ACHN (cell line): ENCODE measurements around the gene EVL.

Source experiments
- DNase-seq: peaks from one replicate; pipeline ENCODE4 v3.0.0-alpha.2; 2015
- in situ Hi-C: cut with HindIII; loops from 2 replicates; pipeline ENCODE4 v1.10.0; 2017; ENCODE audit warnings: low sequenced_read_pairs, low pct_ligation_motif_present, low pct_unique_long_range_greater_than_20kb

The EVL gene

DNA sequence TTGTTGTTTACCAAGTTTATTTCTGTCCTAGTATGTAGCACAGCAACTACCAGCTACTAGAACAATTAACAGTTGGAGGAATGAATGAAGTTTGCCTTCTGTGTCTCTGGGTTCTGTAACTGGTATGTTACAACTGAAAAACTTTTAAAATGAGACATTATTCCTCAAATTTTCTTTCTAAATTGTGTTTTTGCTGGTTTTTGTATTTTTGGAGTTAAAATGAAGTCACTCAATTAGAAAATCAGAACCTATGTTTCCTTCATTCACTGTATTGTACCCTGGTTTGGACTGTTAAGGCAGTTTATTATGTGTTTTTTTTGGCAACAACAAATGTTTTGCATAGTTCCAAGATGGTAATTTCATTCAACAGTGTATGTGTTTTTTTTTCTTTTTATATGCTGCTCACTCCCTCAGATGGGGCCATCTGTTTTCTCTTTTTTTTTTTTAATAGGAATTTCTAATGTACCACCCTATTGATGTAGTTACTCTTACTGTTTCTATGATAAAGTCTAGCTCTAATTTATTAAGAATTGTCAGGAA, 30.2 kb upstream of the EVL start:
- DNase-seq = no peak
- in situ Hi-C loops = no loop called here

DNA sequence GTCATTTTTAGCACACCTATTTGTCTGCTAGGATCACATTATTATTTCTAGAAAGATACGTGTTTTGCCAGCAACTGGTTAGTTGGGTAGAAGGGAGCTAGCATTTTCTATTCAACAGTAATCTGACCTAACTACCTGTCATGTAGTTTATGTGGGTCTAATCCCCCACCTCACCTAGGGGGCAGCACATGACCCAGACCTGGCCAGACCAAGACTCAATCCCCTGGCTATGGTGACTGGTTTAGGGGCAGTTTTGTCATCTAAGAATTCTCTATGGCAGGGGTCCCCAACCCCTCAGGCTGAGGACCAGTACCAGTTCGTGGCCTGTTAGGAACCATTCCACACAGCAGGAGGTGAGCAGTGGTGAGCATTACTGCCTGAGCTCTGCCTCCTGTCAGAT, 29.5 kb upstream of the EVL start:
- in situ Hi-C loops = no loop called here
- no peak for DNase-seq

DNA sequence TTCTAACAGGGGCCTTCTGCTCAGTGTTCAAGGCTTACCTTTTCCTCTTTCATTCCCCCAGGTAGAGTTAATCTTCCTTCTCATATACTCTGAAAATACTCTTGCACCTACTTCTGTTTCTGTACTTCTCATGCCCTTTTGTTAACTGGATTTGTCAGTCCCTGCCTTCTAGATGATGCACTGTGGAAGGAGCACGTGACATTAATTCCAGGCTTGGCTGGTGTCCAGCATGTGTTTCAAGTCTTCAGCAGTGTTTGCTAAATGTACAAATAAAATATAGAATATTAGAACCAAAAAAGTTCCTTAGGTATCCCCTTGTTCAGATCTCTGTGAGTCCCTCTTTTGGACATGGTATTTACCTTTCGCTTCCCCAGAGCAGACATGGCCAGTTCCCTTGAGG, 27.9 kb upstream of the EVL start:
- no peak for DNase-seq
- in situ Hi-C loops = no loop called here

DNA sequence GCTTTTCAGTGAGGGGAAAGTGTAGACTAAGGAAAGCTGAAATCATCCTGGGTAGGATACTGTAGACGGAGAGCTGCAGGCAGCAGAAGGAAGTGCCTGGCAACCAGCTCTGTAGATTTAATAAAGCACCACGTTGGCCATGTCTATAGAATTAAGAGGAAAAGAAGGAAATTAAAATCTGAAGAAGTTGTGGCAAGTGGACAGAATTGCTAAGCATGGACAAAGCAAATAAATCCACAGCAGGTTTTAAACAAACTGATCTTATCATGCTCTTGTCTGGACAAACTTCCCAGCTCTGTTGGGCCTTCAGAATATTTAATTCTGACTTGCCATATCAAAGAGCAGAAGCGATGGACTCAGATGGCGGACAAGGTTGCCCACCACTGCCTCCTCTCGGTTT, 27.2 kb upstream of the EVL start:
- in situ Hi-C loops = no loop called here
- no peak for DNase-seq

DNA sequence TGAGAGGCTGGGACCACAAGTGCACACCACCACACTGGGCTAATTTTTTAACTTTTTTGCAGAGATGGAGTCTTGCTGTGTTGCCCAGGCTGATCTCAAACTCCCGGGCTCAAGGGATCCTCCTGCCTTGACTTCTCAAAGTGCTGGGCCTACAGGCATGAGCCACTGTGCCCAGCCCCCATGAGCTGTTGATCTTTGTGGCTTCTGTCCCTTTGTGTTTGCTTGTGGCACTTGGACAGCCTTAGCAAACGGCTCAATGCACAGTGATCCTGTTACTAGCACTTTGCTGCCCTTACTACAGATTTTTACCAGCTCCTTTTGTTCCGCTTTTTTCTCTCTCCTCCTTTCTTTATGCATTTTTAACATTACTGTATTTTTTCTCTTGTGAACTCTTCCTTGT, 25.3 kb upstream of the EVL start:
- no peak for DNase-seq
- in situ Hi-C loops = no loop called here

DNA sequence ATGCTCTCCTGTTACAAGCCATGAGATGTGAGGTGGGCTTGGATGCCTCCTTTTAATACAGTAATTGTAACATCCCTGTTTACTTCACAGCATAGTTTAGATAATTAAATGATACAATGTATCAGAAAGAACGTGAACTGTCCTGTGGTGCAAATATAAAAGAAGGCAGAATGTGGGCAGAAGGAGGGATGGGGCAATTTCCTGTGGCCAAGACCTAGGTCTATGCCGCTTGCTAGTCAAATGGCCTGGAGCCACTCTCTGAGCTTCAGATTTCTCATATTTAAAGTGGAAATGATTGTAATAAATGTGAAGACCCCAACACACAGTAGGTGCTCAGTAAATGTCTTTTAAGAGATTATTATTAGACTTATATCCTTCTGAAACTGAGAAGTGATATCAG, 24.0 kb upstream of the EVL start:
- no peak for DNase-seq

DNA sequence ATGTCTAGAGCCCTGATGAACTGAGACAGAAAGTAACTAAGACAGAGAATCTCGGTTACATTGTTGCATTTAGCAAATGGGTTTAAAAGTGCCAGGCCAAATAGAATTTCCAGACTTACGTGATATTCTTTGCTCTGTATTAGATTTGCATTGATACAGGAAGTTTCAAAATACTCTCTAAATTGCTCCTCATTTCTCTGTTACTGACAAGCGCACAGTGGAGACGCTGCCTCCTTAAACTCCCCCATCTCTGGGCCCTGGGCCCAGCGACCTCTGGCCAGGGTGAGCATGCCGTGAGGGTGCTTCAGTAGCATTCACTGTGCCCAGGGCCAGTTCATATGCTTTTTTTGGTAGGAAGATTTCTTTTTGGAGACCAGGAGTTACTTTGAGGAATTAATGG, 22.9 kb upstream of the EVL start:
- in situ Hi-C loops = no loop called here
- no peak for DNase-seq

More for the DNA sequence above, 24.0 kb upstream of the EVL start:
- in situ Hi-C loops = no loop called here

DNA sequence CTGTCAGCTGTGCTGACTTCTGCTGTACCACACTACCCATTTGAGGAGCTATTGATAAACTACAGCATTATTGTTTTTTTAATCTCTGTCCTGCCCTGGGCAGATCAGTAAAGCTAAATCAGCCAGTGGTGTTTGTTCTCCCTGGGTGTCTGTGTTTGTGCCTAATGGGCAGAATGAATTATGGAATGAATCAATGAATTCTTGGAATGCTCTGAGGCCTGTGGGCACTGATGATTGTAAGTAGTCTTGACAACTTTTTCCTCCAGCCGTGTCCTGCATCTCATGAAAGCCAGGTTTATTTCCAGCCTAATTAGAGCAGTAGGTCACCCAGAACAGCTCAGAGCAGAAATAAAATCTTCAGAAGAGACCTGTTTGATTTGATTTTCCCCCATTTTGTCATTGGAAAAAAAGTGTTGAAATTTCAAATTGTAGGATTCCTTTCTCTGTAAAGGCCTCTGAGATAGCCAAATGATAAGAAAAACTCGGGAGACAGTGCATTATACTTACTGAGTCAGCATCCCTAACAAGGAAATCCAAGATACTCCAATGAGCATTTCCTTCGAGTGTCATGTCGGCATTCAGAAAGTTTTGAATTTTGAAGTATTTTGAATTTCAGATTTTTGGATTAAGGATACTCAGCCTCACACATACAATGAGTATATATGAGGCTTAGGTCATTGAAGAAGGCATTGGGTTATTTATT, 19.4 kb upstream of the EVL start:
- DNase-seq = no peak
- in situ Hi-C loops = no loop called here

DNA sequence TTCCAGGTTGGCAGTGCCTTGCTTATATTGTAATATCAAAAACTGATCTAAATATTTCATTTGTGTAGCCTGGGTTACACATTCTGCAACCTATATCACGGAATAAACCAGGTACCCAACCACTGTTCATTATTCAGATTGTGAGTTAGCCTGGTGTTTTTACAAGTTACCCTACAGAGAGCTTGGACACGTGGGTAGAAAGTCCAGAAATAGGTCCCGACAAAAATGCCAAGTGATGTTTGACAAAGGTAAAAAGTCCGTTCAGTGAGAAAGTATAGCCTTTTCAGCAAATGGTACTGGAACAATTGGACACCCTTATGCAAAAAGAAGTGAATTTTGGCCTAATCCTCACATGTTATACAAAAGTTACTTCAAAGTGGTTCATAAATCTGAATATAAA, 17.6 kb upstream of the EVL start:
- DNase-seq = no peak
- in situ Hi-C loops = no loop called here

DNA sequence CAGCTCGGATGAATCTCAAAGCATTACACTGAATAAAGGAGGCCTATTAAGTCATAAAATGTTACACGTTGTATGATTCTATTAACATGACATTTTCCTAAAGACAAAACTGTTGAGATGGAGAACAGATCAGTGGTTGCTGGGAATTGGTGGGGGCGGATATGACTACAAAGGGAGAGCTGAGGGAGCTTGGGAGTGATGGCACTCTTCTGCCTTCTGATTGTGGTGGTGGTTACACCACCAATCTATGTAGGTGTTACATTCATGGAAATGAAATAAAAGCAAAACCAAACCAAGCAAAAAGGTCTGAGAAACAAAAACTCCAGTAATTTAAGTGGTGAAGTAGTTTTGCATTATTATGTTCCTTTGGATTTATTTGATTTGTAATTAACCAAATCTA, 16.4 kb upstream of the EVL start:
- in situ Hi-C loops = no loop called here
- DNase-seq = no peak

DNA sequence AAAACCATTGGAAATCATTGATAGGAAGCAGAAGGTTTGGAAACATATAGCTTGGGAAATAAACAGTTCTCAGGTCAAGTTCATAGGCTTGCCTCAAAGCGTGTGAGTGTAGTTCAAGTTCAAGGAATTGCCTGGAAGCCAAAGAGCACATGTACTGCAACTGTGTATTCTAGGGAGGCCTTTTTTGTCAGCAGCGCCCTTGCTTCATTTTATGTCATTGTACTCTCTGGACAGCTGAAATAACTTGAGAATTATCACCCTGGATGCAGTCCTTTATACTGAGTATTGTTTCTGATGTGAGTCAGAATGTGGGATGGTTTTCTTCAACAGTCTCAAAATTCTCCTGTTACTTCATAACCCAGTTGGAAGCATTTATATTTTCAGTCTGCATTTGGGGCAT, 16.0 kb upstream of the EVL start:
- in situ Hi-C loops = no loop called here
- no peak for DNase-seq

DNA sequence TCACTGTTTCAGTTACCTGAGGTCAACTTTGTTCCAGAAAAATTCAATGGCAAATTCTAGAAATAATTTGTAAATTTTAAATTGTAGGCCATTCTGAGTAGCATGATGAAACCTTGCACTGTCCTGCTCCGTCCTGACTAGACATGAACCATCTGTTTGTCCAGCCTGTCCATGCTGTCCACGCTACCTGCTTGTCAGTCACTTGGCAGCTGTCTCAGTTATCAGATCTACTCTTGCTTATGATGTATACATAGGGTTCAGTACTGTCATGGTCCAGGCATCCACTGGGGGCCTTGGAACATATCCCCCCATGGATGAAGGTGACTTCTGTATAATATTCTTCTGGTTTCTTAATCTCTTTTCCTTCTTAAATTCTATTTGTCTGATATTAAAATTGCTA, 14.1 kb upstream of the EVL start:
- in situ Hi-C loops = no loop called here
- no peak for DNase-seq

DNA sequence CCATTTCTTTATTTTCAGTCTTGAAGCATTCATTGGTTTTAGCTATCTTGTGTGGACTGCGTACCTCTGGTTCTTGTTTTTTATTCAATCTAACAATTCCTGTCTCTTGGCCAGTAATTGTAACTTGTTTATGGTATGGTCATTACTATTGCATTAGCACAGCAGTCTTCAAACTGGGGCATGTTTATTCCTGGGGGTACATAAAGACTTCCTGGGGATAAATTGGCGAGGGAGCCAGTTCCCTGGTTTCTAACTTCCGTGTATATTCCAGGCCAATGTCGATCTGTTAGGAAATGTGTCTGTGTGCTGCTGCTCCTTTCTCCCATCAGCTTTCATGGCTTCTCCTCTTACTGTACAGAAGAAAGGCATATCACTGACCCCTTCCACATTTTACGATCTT, 13.7 kb upstream of the EVL start:
- in situ Hi-C loops = no loop called here
- no peak for DNase-seq

DNA sequence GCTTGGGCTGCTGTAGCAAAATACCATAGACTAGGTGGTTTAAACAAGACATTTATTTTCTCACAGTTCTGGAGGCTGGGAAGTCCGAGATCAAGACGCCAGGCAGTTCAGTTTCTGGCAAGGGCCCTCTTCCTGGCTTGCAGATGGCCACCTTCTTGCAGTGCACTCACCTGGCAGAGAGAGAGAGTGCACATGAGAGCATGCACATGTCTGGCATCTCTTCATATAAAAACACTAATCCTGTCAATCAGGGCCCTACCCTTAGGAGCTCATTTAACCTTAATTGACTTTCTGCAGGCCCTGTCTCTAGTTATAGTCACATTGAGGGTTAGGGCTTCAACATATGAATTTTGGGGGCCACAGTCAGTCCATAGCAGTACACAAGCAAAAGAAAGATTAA, 12.4 kb upstream of the EVL start:
- in situ Hi-C loops = no loop called here
- DNase-seq = no peak

DNA sequence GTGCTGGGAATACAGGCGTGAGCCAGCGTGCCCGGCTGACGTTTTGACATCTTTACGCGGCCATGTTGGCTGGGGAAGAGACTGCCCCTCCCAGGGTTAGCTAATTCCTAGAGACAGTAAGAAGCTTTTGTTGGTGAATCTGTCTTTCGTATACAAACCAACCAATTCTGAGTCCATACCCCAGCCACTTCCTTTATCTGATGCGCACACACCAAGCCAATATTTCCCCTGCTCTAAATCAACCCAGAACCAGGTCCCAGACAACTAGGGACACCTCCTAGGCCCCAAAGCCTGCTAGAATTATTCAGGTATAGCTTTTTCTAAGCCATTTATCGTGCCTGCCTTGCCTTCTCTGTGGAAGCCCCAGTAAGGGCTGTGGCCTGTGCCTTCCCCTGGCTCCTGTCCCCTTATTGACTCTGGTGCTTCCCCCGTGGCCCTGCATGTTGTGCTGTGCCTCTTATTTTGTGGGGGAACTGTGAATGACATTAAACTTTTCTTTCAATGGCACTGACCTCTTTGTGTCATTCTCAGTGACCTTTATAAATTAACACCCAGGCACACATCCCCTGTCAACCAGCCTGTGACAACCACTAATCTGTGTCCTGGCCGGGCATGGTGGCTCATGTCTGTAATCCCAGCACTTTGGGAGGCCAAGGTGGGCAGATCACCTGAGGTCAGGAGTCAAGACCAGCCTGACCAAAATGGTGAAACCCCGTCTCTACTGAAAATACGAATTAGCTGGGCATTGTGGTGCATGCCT, 10.7 kb upstream of the EVL start:
- DNase-seq = no peak
- in situ Hi-C loops = no loop called here

DNA sequence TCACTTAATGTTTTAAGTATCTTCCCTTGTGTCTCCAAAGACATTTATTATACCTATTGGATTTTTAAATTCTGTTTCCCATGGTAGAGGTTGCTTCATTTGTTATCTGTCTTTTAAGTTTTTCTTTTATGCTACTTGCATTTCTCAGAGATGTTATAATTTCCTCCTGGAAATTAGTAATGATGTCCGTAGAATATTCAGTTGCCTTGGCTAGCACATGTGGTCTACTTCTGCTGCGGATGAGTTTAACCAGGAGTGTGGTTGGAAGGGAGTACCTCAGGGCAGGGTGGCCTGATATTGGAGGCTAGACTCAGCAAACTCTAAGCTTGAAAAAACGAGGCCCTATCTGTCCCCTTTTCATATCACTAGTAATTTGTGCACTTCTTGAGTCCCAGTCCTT, 8.8 kb upstream of the EVL start:
- in situ Hi-C loops = no loop called here
- DNase-seq = no peak

DNA sequence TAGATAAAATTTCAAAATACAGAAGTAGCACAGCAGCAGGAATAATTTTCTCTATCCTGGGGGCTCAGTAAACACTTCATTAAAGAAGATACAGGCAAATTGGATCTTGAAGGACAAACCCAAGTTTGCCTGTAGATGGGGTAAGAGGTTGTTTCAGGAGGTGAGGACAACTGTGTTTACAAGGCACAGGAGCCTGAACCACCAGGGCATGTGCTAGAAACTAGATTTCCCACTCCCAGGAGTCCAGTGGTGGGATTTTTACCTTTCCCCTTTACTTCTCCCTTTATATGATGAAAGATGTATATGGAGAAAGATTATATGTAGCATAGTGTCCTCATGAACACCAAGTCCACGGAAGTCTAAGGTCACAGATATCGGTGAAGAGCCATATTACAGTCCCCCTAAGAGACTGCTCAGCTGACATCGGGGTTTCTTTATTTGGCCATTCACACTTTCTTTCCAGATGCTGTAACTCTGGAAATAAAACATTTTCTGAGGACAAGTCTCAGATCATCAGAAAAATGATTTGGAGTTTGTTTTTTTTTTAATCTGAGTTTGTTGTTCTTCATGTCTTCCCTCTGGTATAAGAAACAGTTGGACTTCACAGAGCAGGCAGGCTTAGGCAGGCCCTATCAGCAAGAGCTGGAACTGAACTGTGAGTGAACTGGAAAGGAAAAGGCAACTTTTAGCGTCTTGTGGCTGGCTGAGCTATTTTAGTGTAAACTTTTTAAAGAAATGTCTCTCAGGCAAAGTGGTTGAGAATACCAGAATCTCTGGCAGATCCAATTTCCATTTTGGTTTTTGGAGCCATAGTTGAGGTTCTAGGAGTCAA, 8.0 kb upstream of the EVL start:
- DNase-seq = peak; percentile 11
- in situ Hi-C loops = no loop called here

DNA sequence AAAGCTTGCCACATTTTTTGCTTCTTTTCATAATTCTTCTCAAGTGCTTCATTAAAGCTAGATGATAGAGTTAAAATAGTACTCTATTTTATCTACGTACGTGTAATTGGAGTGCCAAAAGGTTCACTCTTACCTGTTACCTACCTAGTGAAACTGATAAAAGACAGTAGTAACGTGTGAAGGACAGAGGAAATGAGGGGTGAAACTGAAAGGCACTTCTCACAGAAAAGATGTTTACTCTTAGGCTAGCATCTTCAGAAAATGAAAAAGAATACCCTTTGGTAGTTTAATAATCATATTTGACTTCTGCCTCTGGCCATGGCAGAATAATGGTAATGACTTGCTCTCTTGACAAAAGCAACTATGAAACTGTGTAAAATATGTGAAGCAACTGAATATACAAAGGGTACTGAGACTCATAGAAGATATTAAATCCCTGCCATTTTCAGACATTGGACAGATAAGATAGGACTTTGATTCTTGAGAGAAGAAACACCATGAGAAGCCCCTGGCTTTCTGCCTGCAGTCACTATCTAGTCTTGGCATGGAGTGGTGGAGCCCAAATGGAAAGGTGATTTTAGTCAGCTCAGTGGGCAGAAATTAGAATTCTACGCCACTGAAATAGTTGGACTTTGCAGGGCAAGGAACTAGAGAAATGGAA, 6.3 kb upstream of the EVL start:
- DNase-seq = no peak
- in situ Hi-C loops = no loop called here

DNA sequence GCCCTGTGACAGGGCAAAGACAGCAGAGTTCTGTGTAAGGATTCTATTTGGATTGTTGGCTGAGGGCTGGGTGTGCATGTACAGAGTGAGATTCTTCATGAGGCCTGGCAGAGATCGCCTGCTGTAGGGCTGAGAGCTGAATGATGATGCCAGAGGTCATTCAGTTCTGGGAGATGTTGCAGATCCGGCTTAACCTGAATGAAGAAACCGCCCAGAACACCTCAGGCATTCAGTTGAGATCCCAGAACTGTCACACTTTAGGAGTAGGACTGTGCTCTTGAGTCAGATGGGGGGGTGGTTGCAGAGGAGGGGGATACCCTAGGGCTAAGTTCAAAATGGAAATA, 5.8 kb upstream of the EVL start:
- in situ Hi-C loops = no loop called here
- DNase-seq = no peak
